NCI-H524 (cell line): ENCODE measurements around the gene HDAC8.
"Not testable (repeated sequence)": the region's sequence is repeated elsewhere in the genome, so short reads cannot be mapped to it uniquely, and the experiment has no call there.

ENCODE experiments used
- DNase-seq, 2 experiments: peaks; one replicate each; lab custom pipeline; 2025; lab: John Stamatoyannopoulos, UW

HDAC8 gene

GRCh38 chrX:72532366-72532765, 40.3 kb downstream of the HDAC8 start:
- no peak for DNase-seq

GRCh38 chrX:72526534-72527508, 45.8 kb downstream of the HDAC8 start:
- no peak for DNase-seq

GRCh38 chrX:72498782-72499181, 73.9 kb downstream of the HDAC8 start:
- peak in 1 of 2 experiments; percentile 17 for DNase-seq

DNA sequence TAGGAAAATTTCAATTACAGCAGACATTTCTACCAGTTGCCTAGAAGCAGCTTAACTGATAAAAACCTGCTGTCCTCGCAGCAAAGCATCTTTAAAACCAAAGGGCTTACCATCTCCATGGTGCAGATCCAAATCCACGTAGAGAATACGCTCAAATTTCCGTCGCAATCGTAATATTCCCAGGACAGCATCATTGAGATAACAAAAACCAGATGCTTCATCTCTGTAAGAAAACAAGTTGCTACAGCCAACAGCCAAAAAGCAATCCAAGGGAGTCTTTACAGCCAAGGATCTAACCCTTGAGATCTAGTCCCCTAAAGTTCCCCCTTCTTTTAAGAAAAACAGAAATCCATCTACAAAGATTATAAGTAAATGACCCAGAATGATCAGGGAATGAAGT, 77.6 kb downstream of the HDAC8 start:
- DNase-seq: no peak

DNA sequence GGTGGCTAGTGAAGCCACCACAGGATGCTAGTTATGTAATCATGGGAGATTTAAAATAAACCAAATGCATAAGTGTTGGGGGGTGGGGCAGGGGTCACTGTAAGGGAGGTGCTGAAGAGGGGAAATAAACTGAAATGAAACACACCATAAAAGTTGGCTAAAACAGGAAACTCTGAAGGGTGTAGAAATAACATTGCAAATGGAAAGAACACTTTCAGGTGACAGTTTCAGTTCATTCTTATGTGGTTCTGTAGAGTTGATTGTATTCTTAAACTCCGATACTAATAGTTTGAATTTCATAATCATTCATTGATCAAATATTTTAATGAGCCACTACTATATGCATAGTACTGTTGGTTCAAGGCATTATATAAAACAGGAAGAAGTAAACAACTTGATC, 80.1 kb downstream of the HDAC8 start:
- DNase-seq: no peak

DNA sequence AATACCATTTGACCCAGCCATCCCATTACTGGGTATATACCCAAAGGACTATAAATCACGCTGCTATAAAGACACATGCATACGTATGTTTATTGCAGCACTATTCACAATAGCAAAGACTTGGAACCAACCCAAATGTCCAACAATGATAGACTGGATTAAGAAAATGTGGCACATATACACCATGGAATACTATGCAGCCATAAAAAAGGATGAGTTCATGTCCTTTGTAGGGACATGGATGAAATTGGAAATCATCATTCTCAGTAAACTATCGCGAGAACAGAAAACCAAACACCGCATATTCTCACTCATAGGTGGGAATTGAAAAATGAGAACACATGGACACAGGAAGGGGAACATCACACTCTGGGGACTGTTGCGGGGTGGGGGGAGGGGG, 82.4 kb downstream of the HDAC8 start:
- not testable (repeated sequence) for DNase-seq

DNA sequence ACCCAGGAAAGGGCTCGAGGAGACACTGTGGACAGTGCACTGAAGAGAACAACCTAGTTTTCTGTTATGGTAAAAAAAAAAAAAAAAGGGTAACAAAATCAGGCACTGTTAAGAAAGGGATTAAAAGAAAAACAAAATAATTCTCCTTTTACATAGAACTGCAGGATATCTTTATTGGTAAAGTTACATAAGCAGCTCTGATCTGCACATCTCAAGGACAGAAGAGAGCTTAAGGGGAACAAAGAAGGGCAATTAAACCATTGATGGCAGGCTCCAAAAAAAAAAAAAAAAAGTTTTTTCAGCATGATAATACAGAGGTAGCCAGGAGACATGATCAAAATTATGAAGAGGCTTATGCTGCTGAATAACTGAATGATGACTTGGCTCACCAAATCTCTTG, 85.0 kb downstream of the HDAC8 start:
- no peak for DNase-seq

- no peak for DNase-seq
Measured at GRCh38 chrX:72479324-72480274, 93.0 kb downstream of the HDAC8 start.

DNA sequence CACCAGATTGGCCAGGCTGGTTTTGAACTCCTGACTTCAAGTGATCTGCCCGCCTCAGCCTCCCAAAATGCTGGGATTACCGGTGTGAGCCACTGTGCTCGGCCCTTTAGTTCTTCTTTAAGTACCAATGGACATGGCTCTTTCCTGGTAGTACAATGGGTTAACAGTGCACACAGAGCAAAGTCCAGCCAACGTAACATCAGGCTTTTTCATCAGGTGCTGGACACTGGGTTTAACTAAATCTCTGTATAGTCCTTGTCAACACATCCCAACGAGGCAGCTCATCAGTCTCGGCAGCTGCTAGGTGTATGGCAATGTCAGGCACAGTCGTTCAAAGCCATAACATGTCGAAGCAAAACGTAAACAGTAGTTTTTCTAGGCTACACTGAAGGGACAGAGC, 93.8 kb downstream of the HDAC8 start:
- no peak for DNase-seq

DNA sequence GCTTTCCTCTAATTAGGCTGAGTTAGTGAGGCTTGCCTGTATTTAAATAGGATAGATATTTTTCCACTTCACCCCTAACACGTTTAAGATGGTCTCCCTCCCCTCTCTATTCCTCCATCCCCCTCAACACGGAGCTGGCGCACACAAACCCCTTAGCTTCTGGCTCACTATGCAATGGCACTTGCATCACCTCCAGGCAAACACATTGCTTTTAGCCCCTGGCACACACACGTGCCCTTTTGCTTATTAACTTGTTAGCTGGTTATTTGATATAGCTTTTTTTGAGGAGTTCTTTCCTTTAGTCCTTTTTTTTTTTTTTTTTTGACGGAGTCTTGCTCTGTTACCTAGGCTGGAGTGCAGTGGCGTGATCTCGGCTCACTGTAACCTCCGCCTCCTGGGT, 94.3 kb downstream of the HDAC8 start:
- no peak for DNase-seq

DNA sequence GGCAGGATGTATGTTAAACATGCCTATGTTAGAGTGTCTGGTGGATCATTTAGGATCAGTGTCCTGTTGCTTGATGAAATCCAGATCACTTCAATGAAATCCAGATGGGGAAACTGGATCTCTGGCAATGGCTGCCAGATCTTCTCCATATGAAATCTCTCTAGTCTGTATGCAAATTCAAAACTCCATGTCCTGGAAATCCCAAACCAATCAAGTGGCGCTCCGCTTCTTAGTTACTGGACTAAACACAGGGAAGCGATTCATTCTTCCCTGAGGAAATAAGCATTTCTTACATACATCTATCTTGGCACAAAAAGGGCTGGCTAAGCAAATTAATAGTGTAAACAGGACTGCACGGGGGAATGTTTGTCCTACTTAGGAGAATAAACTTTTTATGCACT, 94.9 kb downstream of the HDAC8 start:
- no peak for DNase-seq

- no peak for DNase-seq
Measured at GRCh38 chrX:72477376-72477775, 95.3 kb downstream of the HDAC8 start.

DNA sequence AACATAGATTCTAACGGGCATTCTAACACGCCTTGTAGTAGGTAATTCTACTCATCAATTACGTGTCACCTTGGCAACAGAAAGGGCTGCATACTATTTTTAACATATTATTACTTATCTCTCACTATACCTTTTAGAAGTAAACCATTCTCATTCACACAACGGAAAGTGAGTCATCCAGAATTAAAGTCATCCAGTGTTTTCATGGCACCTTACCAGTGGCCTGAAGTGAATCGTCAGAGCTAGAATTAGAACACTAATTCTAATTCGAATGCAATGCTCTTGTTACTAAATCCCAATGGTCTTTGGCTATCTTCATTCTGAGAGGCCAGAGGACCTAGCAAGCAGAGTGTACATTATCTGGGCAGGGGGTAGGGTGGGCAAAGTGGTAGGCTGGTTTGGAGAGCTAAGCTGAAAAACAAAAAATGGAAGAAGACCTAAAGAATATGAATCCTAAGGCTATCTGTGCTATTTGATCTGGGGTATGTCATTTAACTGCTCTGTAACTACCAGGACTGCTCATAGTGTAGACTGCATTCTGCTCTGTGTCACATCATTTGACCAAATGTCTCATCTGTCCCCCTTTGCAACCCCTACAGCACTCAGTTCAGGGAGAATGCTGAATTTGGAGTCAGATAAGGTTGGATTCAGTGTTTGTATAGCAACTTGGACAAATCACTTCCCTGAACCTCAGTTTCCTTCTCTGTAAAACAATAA, 96.5 kb downstream of the HDAC8 start:
- no peak for DNase-seq

GRCh38 chrX:72475338-72475737, 97.3 kb downstream of the HDAC8 start:
- DNase-seq: no peak

- no peak for DNase-seq
Measured at GRCh38 chrX:72470532-72471223, 102.0 kb downstream of the HDAC8 start.

- DNase-seq: no peak
Measured at GRCh38 chrX:72470117-72470516, 102.5 kb downstream of the HDAC8 start.

DNA sequence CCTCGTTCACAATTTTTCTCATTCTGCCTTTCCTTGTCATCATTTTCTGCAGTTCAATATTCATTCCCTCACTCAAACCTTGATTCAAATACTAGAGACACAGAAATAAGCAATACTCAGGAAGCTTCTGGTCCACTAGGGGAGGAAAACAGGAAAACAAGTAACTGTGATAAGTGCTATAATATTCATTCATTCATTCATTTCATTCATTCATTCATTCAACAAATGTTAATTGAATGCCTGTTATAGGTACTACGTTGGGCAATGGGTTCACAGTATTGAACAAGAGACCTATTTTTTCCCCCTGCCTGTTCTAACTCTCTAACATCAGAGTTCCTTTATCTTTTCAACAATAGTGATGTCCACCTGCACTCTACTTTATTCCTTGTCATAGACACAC, 104.0 kb downstream of the HDAC8 start:
- DNase-seq: no peak

- DNase-seq: no peak
Measured at GRCh38 chrX:72467135-72467534, 105.5 kb downstream of the HDAC8 start.

- DNase-seq: no peak
Measured at GRCh38 chrX:72466493-72466892, 106.2 kb downstream of the HDAC8 start.

GRCh38 chrX:72465889-72466288, 106.8 kb downstream of the HDAC8 start:
- DNase-seq: no peak

DNA sequence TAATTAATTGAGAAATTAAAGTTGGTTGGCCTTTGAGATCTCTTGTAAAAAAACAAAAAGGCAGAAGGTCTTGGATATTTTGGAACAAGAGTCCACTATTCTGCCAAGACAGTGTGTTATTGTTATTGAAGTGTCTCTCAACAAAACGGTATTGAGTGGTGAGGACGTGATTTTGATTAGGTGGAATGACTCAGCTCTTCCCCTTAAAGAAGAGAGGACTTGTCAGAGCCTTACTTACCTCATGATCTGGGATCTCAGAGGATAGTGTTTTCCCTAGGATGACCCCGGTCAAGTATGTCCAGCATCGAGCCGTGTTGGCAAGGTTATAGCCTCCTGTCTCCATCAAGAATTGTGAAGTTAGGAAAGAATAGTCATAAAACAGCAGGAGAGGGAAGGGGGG, 110.9 kb downstream of the HDAC8 start:
- DNase-seq: no peak
